SK-N-MC (cell line): ENCODE data around the gene TCTN3.
"Not testable (repeated sequence)": the region's sequence is repeated elsewhere in the genome, so short reads cannot be mapped to it uniquely, and the experiment has no call there.

Source experiments
- EZH2 ChIP-seq: fragments of 200-600 bp; sonication (generic); IDR thresholded peaks from one replicate; pipeline ENCODE4 v1.6.1; 2017; ENCODE audit warnings: antibody characterized with exemption
- FOXP2 ChIP-seq: optimal IDR thresholded peaks from 2 replicates; pipeline ENCODE3; 2011; ENCODE audit warnings: mild to moderate bottlenecking, moderate library complexity; ENCODE audit not compliant: insufficient read depth; ENCODE audit errors: extremely low read length, control extremely low read depth

DNA sequence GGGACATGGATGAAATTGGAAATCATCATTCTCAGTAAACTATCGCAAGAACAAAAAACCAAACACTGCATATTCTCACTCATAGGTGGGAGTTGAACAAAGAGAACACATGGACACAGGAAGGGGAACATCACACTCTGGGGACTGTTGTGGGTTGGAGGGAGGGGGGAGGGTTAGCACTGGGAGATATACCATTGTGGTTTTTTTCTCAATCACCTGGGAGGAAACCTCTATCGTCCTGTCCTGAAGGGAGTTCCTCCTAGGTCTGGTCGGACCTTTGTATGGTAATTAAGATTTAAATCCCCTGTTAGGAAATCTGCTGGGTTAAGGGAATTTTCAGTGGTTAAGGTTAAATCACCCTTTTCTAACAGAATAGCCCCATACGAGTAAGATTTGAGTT is 28.8 kb upstream of the TCTN3 start:
- TF ChIP-seq EZH2, FOXP2: not testable (repeated sequence)
